ENCODE data around the gene IFRD1. TPM values are rescaled to one million over a fixed set of nuclear protein-coding genes. Genes with fewer than 3 reads are reported as not detected.

IFRD1 gene
- total and polyA plus RNA-seq, 4 donors, result 37.2 to 98.2 (median 40.7) TPM

DNA sequence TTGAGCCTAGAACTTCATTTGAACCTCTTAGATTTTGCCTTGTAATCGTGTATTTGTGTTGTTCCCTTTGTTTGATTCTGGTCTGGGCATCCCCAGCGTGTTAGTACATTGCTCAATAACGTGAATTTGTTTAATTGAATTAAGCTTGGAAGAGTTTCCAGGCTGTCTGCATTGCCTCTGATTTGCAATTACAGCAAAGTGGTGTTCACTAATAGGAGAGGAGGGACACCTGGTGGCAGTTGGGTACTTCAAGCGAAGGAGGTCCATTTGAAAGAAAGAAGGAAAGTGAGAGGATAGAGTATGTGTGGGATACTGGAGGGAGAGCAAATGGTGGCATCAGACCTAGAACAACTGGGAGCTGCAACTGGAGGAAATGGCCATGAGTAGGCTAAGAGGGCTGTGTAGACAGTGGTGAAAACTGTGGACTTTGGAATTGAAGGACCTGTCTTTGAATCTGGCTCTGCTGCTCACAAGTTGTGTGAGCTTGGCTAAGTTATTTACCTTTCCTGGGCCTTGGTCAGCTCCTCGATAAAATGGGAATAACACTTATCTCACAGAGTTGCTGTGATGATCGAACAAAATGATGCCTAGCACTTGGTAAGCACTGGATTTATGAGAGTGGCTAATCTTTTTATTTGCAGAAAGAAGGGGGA, 45.7 kb downstream of the IFRD1 start:
- 40 to 51% methylated on average over 6 of the region's 6 CpGs for WGBS, 2 donors
- peak; percentile 51 to 85 (median 79) for DNase-seq
- Histone ChIP-seq H3K4me1 (ENCODE audit: control insufficient read depth in 5 of 5, insufficient read depth in 5 of 5, low read length in 5 of 5) (peaks cover 0 to 4% (median 0%) of the 10 kb centered on the region in 5 donors), H3K36me3 (ENCODE audit: control insufficient read depth in 4 of 4, insufficient read depth in 4 of 4, low read length in 4 of 4) (no peaks in the 10 kb centered on the region), H3K27ac (ENCODE audit: low read depth in 1 of 2, low read length in 1 of 2) (no peak overlapping the region), H3K4me3 (no peak overlapping the region), H3K27me3 (ENCODE audit: control insufficient read depth in 3 of 3, insufficient read depth in 3 of 3, low read length in 2 of 3) (no peaks in the 10 kb centered on the region), H3K9me3 (ENCODE audit: control insufficient read depth in 4 of 4, insufficient read depth in 3 of 4, low read length in 3 of 4) (no peaks in the 10 kb centered on the region), H3K9ac (ENCODE audit: insufficient read depth in 1 of 2, low read length in 2 of 2) (no peak overlapping the region)
- TF ChIP-seq, protein P1, sequence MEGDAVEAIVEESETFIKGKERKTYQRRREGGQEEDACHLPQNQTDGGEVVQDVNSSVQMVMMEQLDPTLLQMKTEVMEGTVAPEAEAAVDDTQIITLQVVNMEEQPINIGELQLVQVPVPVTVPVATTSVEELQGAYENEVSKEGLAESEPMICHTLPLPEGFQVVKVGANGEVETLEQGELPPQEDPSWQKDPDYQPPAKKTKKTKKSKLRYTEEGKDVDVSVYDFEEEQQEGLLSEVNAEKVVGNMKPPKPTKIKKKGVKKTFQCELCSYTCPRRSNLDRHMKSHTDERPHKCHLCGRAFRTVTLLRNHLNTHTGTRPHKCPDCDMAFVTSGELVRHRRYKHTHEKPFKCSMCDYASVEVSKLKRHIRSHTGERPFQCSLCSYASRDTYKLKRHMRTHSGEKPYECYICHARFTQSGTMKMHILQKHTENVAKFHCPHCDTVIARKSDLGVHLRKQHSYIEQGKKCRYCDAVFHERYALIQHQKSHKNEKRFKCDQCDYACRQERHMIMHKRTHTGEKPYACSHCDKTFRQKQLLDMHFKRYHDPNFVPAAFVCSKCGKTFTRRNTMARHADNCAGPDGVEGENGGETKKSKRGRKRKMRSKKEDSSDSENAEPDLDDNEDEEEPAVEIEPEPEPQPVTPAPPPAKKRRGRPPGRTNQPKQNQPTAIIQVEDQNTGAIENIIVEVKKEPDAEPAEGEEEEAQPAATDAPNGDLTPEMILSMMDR (IDR thresholded peaks at IDR 0.05; ENCODE audit: control extremely low read depth, extremely low read depth), result peak; percentile 31
- ATAC-seq (ENCODE audit: insufficient read depth, low FRiP score), result peak; percentile 77

- Histone ChIP-seq H3K36me3 (ENCODE audit: control insufficient read depth in 4 of 4, insufficient read depth in 4 of 4, low read length in 4 of 4) (no peaks in the 10 kb centered on the region), H3K27ac (ENCODE audit: low read depth in 1 of 2, low read length in 1 of 2) (no peak overlapping the region), H3K9me3 (ENCODE audit: control insufficient read depth in 4 of 4, insufficient read depth in 3 of 4, low read length in 3 of 4) (no peaks in the 10 kb centered on the region), H3K9ac (ENCODE audit: insufficient read depth in 1 of 2, low read length in 2 of 2) (no peak overlapping the region), H3K4me3 (no peak overlapping the region), H3K27me3 (ENCODE audit: control insufficient read depth in 3 of 3, insufficient read depth in 3 of 3, low read length in 2 of 3) (no peaks in the 10 kb centered on the region), H3K4me1 (ENCODE audit: control insufficient read depth in 5 of 5, insufficient read depth in 5 of 5, low read length in 5 of 5) (peaks cover 0 to 6% (median 4%) of the 10 kb centered on the region in 5 donors)
- TF ChIP-seq, protein P1 (IDR thresholded peaks at IDR 0.05; ENCODE audit: control extremely low read depth, extremely low read depth), result no peak
- WGBS, 2 donors, result 11 to 16% methylated on average over 2 of the region's 2 CpGs
- ATAC-seq (ENCODE audit: insufficient read depth, low FRiP score) (no peak), DNase-seq (no peak)
Observed at GRCh38 chr7:112497481-112497880, 47.2 kb downstream of the IFRD1 start.

- Histone ChIP-seq H3K9me3 (ENCODE audit: control insufficient read depth in 4 of 4, insufficient read depth in 3 of 4, low read length in 3 of 4) (no peaks in the 10 kb centered on the region), H3K9ac (ENCODE audit: insufficient read depth in 1 of 2, low read length in 2 of 2) (peak overlapping the region in 1 of 2 donors; percentile 1), H3K4me1 (ENCODE audit: control insufficient read depth in 5 of 5, insufficient read depth in 5 of 5, low read length in 5 of 5) (peaks cover 0 to 6% (median 0%) of the 10 kb centered on the region in 5 donors), H3K36me3 (ENCODE audit: control insufficient read depth in 4 of 4, insufficient read depth in 4 of 4, low read length in 4 of 4) (no peaks in the 10 kb centered on the region), H3K27ac (ENCODE audit: low read depth in 1 of 2, low read length in 1 of 2) (no peak overlapping the region), H3K27me3 (ENCODE audit: control insufficient read depth in 3 of 3, insufficient read depth in 3 of 3, low read length in 2 of 3) (no peaks in the 10 kb centered on the region), H3K4me3 (no peak overlapping the region)
- DNase-seq (peak in 2 of 3 donors; percentile 63 to 69), ATAC-seq (ENCODE audit: insufficient read depth, low FRiP score) (no peak)
- TF ChIP-seq, protein P1 (IDR thresholded peaks at IDR 0.05; ENCODE audit: control extremely low read depth, extremely low read depth), result no peak
- 90 to 97% methylated on average over 3 of the region's 3 CpGs for WGBS, 2 donors
Observed at GRCh38 chr7:112500619-112501018, 50.4 kb downstream of the IFRD1 start.

Data from lung (tissue), 12 donors.